Left forelimb (tissue), 1 donor: ENCODE measurements around the gene SMG7.

Experiments
- DNase-seq: peaks from one replicate; pipeline ENCODE4 v3.0.0-alpha.2; 2018; ENCODE audit warnings: low spot score

The SMG7 gene

GRCh38 chr1:183567584-183567983 lies 95.3 kb downstream of the SMG7 start:
- no peak for DNase-seq

- DNase-seq: no peak
Observed at GRCh38 chr1:183568176-183569021, 96.1 kb downstream of the SMG7 start.

GRCh38 chr1:183569141-183569540 lies 96.8 kb downstream of the SMG7 start:
- no peak for DNase-seq

DNA sequence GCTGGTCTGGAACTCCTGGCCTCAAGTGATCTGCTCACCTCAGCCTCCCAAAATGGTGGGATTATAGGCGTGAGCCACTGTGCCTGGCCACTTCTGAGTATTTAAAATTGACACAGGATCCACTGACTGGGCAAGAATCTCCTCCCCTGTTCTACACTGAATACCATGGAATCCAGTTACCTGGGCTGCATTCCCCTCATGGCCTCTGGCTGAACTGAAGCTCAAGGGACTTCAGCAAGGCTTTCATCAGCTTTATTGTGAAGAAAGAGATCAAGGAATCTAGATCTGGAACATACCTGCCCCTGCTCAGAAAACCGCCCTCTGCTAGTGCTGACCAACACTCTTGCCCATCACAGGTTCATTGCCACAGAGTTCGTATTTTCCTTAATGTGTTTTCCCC lies 97.5 kb downstream of the SMG7 start:
- no peak for DNase-seq

DNA sequence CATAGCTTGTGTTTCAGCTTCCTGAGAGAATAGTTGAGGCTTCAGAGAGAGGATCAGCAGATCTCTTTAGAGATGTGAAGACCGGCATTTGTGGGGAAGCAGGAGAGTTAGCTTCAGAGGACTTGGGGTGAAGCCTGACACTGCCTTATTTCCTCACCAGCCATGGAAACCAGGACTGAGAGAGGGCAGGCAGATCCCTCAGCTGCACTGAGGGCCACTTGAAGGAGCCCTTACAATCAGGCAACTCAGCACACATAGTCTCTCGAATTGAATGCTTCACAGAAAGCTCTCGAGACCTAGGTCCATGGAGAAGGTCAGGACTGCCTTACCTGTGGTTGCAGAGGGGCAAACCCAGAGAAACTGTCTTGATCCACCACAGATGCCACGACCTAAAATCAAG lies 98.2 kb downstream of the SMG7 start:
- no peak for DNase-seq

- no peak for DNase-seq
Observed at GRCh38 chr1:183571678-183572268, 99.5 kb downstream of the SMG7 start.

GRCh38 chr1:183572721-183573120 lies 100.4 kb downstream of the SMG7 start:
- no peak for DNase-seq

DNA sequence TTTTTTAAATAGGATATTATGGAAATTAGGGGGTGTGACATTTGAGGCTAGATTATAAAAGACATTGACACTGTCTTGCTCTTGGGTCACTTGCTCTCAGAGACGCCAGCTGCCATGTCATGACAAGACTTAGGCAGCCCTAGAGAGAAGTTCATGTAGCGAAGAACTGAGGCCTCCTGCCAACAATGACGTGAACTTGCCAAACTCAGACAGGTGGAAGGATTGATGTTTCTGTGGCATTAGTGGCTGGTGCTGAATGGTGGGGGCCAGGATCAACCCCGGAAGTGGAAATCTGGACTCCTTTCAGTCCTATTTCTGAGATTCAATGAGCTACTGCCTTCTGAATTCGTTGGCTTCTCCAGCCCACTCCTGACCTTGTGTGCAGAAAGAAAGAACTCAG lies 103.3 kb downstream of the SMG7 start:
- DNase-seq: no peak

- no peak for DNase-seq
Observed at GRCh38 chr1:183576537-183576936, 104.2 kb downstream of the SMG7 start.

DNA sequence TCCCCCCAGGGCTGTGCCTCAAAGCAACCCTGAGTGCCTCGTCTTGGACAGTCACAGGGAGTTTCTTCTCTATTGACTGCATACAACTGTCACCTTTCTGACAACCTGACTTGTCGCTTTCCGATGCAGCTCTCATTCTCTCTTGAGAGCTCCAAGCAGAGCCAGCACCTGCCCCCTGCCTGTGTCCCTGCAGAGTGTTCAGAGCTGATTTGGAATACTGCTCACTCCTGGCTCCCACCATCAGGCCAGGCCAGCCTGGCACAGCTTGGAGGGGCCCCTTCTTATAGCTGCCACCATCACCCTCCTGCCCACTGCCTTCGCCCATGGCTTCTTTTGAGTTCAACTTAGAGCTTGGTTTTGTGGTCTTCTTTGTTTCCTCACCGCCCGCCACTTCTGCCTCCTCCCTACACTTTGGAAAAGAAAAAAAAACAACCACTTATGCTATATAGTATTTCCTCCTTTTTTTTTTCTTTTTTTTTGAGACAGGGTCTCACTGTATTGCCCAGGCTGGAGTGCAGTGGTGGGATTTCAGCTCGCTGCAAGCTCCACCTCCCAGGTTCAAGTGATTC lies 105.7 kb downstream of the SMG7 start:
- no peak for DNase-seq

- DNase-seq: no peak
Observed at GRCh38 chr1:183578856-183579255, 106.6 kb downstream of the SMG7 start.

DNA sequence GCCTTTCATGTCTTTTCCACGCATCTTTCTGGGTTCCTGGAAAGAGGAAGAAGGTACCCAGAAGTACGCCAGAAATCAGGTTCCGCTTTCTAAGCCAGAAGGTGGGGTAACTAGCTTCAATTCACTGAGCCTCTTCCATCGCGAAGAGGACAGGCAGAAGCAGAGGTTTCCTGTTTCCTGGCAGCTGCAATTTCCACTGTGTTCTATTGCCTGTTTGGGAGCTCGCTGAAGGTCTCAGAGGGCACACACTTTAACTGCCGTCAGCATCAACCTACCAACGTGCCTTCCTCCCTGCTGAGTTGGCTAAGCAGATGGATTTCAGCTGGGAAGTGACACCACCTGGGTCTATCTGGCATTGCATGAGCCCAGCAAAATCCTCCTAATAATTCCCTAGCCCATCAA lies 108.0 kb downstream of the SMG7 start:
- DNase-seq: no peak

- no peak for DNase-seq
Observed at GRCh38 chr1:183582021-183582713, 109.9 kb downstream of the SMG7 start.

DNA sequence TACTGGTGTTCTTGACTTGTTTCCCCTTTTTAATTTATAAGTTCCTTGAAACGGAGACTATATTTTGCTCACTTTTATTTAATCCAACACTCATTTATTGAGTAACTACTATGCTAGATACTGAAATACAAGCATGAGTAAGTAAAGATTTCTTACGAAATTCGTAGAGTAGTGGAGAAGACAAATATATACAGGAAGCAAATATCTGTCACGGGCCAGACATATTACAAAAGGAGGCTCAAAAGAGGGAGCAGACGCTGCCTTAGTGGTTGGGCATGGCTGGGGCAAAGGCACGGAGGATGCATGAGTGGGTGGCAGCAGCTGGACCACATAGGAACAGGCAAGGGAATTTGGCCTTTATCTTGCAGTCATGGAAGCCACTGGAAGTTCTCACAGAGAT lies 111.2 kb downstream of the SMG7 start:
- DNase-seq: no peak

GRCh38 chr1:183584147-183584546 lies 111.8 kb downstream of the SMG7 start:
- no peak for DNase-seq

DNA sequence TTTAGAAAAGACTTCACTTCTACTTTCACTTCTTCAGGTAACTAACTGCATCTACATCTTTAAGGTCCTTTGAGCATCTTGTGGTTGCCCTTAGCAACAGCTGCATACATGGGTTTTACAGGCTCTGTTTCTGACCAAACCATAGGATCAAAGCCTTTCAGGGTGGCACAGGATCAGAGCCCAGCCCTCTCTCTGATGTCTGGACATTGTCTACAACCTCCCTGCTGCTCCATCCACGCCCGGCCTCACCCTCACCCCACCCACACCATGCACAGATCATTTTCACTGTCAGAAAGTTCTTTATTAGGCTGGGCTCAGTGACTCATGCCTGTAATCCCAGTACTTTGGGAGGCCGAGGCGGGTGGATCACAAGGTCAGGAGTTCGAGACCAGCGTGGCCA lies 112.7 kb downstream of the SMG7 start:
- DNase-seq: no peak

DNA sequence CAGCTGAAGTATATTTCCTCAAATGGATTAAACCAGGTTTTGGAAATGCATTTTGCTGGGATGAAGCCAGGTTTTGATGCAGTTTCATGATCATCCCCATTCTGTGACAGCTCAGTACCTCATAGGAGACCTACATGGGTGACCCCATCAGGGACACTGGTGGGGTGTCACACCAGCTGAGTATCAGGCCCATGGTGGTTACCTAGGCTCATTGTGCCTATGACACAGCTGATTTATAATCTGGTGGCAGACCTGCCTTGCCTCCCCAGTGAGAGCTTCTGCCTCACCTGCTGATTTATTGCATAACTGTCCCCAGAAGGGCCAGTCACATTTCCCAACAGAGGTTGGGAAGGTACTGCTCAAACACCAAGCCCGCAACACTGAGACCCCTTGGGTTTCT lies 114.2 kb downstream of the SMG7 start:
- no peak for DNase-seq

DNA sequence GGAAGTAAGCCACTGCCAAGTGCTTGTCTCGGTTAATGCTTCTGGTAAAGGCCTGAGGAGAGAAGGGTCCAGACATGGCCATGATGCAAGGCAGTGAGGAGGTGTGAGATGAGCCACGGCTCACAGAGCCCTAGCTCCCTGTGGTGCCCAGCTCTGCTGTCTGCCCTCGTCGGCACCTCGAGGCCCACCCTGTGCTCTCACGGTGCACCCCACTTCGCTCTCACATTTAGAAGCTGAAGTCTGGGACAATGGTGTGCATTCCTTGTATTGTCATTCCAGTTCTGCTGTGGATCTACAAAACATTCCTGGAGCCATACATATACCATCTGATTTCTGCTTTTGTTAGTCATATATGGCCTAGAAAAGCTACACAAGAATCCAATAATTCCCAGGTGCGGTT lies 114.6 kb downstream of the SMG7 start:
- DNase-seq: no peak

GRCh38 chr1:183588827-183589226 lies 116.5 kb downstream of the SMG7 start:
- DNase-seq: no peak

DNA sequence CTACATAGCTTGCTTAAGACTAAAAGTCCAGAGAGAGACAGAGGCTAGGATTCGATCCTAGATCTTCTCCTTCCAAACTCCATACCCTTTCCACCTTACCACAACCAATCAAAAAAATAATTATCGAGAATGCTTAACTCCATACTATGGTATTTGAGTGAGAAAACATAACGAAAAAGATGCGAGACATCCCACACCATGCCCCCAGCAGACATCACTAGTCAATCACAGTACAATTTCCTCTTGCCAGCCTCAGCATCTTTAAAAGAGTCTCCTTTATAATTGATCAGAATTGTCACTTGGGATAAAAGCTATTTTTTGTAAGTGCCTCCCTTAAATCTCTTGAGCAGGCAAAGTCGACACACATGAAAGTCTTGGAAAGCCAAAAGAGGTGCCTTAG lies 117.1 kb downstream of the SMG7 start:
- no peak for DNase-seq

DNA sequence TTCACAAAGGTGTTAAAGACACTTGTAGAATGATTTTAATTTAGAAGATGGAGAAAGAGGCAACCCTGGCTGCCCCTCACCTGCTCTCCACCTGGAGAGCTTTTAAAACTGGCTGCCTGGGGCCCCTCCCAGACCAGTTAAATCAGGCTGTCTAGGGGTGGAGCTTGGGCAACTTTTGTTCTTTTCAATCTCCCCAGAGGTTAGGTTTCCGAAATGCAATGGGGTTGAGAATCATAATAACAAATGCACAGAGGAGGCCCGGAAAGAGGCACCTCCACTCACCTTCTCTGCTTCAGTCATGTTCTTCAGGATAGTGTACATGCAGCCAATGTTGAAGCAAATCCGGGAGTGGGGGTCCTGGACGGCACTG lies 117.6 kb downstream of the SMG7 start:
- no peak for DNase-seq

DNA sequence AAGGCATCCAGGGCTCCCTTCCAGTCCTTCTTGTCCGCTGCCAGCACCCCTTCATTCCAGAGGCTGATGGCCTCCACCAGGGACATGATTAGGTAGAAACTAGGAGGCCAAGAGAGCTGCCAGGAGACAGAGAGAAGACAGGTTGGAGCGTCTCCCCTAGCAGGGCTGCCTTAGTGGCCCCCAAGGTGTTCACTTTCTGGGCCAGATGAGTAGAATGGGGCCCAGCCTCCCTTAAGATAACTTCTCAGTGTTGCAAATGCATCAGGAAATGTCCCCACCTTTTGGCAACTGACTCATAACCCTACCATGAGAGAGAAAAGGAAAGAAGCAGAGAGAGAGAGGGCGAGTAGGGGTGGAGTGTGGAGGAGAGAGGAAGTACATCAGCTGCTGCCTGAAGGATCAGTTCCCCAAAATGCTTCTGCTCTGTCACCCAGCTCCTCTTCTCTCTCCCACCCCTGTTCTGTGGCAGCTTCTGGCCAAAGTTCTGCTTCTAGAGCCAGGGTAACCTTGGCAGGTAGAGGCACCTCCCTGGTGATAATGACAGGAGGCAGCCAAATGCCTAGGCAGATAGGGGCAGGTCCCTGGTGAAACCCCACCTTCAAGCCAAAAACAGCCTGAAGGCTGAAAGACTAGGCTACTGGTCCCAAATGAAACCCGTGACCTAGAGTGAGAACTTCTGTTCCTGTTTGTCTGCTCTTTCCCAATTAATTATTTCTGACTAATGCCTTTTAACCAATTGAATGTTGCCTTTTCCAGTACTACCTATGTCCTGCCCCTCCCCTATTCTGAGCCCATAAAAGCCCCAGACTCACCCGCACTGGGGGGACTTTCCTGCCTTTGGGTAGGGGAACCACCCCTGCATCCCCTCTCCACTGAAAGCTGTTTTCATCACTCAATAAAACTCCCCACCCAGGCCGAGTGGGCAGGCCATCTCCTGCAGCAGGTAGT lies 118.2 kb downstream of the SMG7 start, which contains the start of gene NCF2:
TSS of gene NCF2 (minus strand) at position 216 of the 948 bp plus-strand sequence. CDS start at position 86, 130 bp downstream.
- DNase-seq: no peak
